NCI-H1092 treated with DMSO at 0.1 percent for 48 hours (cell line): ENCODE measurements around the gene LZTR1.
"Not testable (repeated sequence)": the region's sequence is repeated elsewhere in the genome, so short reads cannot be mapped to it uniquely, and the experiment has no call there.

ENCODE experiments used
- DNase-seq: peaks from one replicate; lab custom pipeline; 2025; lab: John Stamatoyannopoulos, UW

The LZTR1 gene

GRCh38 chr22:20981787-20982562 is at the start of gene LZTR1:
LZTR1 (plus strand) TSS chr22:20982297; CDS start chr22:20982372, 75 bp downstream.
- DNase-seq: peak; percentile 81

- no peak for DNase-seq
These were observed 48.2 kb upstream of the LZTR1 start for GRCh38 chr22:20933910-20934309.

GRCh38 chr22:20935049-20935448 is 47.0 kb upstream of the LZTR1 start:
- DNase-seq: not testable (repeated sequence)

- DNase-seq: not testable (repeated sequence)
These were observed 46.1 kb upstream of the LZTR1 start for GRCh38 chr22:20935780-20936539.

GRCh38 chr22:20937031-20937793 is 44.9 kb upstream of the LZTR1 start:
- DNase-seq: no peak

GRCh38 chr22:20937794-20938671 is 44.1 kb upstream of the LZTR1 start:
- DNase-seq: no peak

GRCh38 chr22:20939457-20940185 is 42.5 kb upstream of the LZTR1 start:
- not testable (repeated sequence) for DNase-seq

- DNase-seq: no peak
These were observed 41.9 kb upstream of the LZTR1 start for GRCh38 chr22:20940186-20940651.

GRCh38 chr22:20940904-20941385 is 41.2 kb upstream of the LZTR1 start:
- no peak for DNase-seq

- not testable (repeated sequence) for DNase-seq
These were observed 39.7 kb upstream of the LZTR1 start for GRCh38 chr22:20942203-20942902.

- no peak for DNase-seq
These were observed 38.8 kb upstream of the LZTR1 start for GRCh38 chr22:20943104-20943933.

GRCh38 chr22:20944042-20944441 is 38.1 kb upstream of the LZTR1 start:
- DNase-seq: no peak

- DNase-seq: no peak
These were observed 36.5 kb upstream of the LZTR1 start for GRCh38 chr22:20945578-20945934.

- DNase-seq: no peak
These were observed 35.8 kb upstream of the LZTR1 start for GRCh38 chr22:20946080-20946986.

GRCh38 chr22:20946991-20947390 is 35.1 kb upstream of the LZTR1 start:
- DNase-seq: no peak

- DNase-seq: no peak
These were observed 33.6 kb upstream of the LZTR1 start for GRCh38 chr22:20948450-20948849.

GRCh38 chr22:20948989-20949388 is 33.1 kb upstream of the LZTR1 start:
- DNase-seq: no peak

GRCh38 chr22:20949698-20950183 is 32.4 kb upstream of the LZTR1 start:
- DNase-seq: no peak
